ENCODE data around the gene GPR65. TPM values are rescaled to one million over a fixed set of nuclear protein-coding genes. Genes with fewer than 3 reads are reported as not detected.

The GPR65 gene, protein sequence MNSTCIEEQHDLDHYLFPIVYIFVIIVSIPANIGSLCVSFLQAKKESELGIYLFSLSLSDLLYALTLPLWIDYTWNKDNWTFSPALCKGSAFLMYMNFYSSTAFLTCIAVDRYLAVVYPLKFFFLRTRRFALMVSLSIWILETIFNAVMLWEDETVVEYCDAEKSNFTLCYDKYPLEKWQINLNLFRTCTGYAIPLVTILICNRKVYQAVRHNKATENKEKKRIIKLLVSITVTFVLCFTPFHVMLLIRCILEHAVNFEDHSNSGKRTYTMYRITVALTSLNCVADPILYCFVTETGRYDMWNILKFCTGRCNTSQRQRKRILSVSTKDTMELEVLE
- total RNA-seq (2022; extraction: Qiagen RNA extraction): not detected in 5 replicates

DNA sequence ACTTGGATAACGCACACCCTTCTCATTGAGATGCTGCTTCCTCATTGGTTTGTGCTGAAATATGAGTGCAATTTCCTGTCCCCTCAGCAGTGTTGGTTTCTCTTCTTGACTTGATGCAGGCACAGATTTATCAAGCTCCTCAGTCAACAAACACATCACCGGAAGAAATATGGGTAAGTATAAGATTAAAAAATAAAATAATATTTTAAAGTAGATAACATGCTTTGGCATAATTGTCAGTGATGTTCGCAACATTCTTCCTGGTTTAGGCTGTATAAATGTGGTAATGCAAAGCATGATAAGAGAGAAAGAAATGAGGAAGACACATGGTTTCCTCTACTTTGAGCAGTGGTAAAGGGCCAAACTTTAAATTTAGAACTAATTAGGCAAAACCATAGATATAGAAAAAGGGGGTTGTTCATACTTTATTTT lies at the start of gene GPR65:
Gene GPR65, plus strand, starts transcription at position 86 of the 432 bp plus-strand sequence. CDS start 5,713 bp downstream, outside the sequence.

DNA sequence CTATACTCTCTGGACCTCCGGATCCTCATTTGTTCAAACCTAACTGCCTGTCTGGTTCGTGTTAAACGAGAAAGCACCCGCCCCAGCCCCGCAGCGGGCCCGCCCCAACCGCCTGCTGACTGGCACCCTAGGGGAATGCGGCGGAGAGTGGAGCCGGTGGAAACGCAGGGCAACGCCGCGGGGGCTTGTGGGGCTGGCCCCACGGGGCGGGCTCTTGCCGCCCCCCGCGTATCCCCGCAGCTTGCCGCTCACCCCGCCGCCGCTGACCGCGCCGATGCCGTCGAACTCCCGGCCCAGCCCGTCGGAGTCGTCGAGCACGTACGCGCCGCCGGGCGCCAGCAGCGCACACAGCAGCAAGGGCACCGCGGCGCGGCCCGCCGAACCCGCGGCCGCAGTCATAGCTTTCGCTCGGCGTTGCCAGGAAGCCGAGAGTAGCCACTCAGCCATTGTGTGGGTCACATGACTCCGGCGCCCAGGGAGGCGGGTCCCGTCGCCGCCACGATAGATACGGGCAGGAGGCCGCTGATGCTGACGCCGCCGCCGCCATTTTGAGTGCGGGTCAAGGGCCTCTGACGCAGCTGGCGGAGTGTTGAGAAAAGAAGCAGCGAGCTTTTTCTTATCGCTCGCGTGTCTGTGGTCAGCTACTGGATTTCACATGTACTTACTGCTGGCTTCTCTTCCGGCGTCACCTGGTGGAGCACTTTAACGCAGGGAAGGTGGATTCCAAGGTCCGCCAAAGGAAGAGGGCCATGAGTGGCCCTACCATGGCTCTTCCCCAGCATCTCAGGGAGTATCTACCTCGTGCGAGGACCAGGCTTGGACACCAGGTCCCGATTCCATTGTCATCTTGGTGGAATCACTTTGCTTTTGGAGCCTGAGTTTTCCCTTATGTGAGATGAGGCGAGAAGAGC lies 12.0 kb upstream of the GPR65 start, which contains the start of gene GALC:
Gene GALC, minus strand, starts transcription at position 465 of the 911 bp plus-strand sequence. Its CDS starts 18 bp downstream, at position 447.

Other genes with a start within 250 kb of the GPR65 start
- 9.9 to 13.5 TPM (median 11.5 TPM) in 5 replicates for gene GALC, start 12.0 kb upstream of the GPR65 start, total RNA-seq (2022; extraction: Qiagen RNA extraction)

Data from A549 treated with CORT108297 at 1 μM for 4 hours (cell line).